NCI-H510A treated with DMSO at 0.1 percent for 48 hours (cell line): ENCODE measurements around the gene MAGIX.

Experiments used
- DNase-seq: peaks from one replicate; lab custom pipeline; 2025; lab: John Stamatoyannopoulos, UW

MAGIX gene

DNA sequence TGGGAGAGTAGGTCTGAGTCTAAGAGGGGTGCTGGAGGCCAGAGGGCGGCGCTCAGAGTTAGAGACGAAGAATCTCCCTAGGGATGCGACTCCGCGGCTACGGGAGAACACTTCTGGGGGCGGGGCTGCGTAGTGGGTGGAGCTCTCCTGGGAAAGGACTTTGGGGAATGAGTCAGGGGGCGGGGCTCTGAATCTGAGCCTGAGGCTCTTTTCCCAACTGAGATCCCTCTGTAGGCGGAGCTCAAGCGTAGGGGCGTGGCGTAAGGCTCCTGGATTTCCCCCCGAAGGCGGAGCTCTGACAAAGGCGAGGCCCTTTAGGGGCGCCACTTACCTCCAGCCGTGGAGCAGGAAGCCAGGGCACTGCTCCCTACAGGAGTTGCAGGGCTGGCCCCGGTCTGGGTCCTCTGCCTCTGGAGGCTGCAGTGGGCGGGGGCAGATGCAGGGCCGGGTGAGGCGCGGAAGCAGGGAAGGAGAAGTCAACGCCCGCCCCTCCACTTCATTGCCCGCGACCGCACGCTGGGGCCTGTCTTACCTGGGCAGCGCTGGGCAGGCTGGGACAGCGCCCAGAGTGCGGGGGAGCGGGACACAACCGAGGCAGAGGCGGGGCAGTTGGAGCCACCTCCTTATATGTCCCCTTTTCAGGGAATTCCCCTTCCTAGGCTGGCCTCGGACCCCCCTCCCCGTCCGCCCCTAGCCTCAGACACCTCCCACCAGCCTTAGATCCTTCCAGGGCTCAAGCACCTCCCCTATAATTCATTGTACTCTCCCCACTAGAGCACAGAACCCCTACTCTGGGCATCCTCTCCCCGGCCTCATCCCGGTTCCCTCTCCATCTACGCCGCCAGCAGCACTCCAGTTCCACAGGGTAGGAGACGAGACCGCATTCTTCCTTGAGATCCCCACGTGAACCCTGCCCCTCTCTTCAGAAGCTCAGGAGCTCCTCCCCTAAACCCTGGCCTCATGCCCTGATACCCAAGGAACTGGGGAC is 22.0 kb downstream of the MAGIX start:
- no peak for DNase-seq

DNA sequence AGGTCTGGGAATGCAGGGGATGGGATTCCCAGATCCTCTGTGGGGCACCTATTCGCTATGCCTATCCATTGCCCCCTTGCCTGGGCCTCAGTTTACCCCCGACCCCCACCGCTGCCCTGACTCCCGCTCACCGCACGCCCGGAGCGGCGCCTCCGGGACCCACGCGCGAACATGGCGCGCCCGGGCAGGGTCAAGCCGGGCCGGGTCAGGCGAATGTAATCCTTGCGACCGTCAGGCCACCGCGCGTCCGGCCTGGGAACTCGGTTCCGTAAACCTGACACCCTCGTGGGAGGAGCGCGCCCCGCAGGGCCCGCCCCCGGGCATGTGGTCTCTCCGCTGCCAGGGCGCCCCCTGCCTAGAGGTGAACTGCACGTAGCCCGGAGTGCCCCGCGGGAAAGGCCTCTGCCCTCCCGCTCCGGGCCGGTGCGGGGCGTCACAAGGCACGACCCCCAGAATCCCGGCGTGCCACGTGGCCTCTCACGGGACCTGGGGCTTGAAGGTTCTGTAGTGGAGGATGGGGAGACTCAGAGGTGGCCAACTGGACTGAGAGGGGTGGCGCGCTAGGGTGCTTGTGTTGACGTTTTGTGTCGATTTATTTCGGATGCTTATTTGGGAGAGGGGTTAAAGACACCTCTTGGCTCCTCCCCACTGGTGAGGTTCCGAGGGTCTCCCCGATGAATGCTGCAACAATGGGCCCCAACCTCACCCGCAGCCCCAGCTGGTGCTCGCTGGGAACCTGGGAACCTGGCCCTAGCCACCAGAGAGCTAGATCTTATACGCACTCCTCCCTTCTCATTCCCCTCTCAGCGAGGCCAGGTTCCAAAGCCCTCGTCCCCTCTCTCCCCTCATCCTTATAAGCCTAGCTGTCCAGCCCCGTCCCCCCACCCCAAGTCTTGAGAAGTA is 23.8 kb downstream of the MAGIX start, which contains the start of gene PRICKLE3:
Gene PRICKLE3, minus strand, starts transcription at position 249 of the 903 bp plus-strand sequence. Its CDS starts 76 bp downstream, at position 173.
- peak; percentile 71 for DNase-seq

DNA sequence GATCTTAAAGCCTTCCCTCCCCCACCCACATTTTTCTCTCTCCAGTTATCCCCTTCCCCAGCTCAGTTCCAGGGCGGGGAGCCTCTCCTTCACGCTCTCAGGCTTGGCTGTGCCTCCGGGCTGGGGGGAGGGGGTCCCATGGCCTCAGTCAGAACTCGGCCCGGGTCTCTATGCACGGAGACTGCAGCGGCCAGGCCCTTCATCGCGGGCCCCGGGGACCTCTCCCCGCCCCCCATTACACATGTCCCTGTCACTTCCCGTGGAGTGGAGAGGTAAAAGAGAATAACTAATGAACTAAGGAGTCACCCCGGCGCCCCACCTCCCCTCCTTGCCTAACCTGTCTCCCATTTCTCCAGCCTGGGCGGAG is 24.5 kb downstream of the MAGIX start:
- DNase-seq, result no peak

DNA sequence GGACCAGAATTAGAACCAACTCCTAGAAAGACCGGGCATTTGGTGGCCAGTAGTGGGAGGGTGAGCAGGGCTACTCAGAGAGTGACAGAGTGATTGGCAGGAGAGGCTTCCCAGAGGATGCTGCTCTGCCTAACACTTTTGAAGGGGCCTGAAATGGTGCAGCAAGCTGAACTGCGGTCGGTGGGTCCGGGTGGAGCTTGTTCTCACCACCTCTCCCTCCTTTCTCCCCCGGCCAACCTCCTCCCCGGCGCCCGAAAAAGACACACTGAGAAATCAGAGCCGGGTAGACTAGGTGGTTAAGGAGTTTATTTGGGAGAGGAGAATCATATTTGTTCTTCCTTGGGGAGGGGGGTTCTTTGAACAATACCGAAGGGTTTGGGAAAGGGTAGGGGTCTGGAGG is 25.0 kb downstream of the MAGIX start:
- DNase-seq, result no peak

DNA sequence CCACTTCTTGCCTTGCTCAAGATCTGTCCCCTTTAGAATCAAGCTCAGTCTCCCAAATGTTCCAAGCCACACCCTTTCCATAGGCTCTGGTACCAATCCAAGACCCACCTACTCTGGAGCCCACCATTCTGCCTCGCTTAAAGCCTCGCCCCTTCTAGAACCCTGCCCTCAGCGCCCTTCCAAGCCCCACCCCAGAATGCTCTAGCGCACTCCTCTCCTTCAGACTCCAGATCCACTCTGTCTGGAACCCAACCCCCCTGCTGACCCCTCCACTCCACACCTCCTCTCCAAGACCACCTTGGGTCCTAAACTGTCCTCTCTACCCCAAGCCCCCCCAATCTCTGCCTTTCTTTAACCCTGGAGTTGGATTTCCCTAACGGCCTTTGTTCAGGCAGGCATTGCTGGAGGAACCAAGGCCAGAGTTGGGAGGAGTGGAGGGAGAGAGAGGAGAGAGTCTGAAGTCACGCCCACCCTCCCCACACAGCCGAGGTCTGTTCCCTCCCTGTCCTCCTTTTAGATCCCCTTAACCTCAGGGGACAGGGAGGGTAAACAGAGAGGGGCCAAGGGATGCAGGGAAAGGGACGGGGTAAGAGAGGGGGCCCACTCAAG is 26.0 kb downstream of the MAGIX start:
- DNase-seq, result no peak

DNA sequence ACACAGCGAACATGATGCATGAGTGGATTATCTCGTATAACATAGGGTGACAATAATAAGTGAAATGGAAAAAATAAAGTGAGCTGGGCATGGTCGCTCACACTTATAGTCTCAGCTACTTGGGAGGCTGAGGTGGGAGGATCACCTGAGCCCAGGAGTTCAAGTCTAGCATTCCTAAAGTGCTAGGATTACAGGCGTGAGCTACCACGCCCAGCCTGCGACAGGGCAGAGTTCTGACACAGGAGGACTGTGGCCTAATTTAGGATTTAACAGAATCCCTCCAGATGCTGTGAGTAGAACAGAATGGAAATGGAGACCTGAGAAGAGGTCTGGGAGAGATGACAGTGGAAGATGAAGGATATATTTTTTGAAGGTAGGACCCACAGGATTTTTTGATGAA is 27.0 kb downstream of the MAGIX start:
- no peak for DNase-seq

DNA sequence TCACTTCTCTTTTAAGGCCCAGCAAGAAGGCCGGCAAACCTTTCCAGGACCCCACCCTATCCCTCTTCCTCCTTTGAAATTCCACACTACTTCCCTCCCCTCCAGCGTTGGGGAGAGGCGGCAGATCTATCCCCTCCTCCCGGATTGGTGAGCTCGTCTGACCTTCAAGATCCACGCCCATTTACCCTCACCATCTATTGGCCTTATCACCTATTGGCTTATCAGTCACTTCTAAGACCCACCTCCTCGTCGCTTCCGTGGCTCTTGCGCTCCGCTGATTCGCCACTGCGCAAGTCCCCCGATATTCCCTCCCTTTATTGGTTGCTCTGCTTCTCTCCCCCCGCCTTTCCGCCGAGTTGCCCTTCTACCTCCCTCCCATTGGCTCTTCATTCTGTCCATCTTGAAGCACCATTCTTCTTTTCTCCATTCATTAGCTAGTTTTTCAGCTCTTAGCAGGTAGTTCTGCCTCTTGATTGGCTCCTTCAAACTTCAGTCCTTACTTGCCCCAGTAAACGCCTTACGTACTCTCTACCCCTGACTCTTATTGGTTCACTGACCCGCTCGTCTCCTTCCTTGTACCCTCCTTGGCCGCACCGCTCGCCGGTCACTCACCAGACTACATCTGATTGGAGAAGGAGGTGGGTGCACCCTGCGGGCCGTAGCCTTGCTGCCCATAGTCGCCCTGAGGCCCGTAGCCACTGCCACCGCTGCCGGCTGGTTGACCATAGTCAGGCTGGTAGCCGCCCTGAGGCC is 28.4 kb downstream of the MAGIX start:
- peak; percentile 100 for DNase-seq

DNA sequence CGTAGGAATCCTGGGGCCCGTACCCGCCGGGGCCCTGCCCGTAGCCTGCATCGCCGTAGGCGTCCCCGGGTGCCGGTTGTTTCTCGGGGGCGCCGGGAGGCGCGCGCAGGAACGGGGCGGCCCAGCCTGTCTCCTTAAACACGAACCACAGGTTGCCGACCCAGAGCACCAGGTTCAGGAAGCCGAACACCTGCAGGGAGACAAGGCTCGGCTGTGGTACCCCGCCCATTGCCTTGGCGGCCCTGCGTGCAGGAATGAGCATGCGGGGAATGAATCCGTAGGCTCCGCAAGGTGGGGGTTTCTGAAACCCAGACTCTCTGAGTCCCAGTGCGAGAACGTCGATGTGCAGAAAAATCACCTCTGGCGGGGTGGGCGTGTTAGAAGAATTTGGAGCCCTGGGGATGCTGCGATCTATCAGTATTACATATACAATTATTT is 29.0 kb downstream of the MAGIX start:
- no peak for DNase-seq

DNA sequence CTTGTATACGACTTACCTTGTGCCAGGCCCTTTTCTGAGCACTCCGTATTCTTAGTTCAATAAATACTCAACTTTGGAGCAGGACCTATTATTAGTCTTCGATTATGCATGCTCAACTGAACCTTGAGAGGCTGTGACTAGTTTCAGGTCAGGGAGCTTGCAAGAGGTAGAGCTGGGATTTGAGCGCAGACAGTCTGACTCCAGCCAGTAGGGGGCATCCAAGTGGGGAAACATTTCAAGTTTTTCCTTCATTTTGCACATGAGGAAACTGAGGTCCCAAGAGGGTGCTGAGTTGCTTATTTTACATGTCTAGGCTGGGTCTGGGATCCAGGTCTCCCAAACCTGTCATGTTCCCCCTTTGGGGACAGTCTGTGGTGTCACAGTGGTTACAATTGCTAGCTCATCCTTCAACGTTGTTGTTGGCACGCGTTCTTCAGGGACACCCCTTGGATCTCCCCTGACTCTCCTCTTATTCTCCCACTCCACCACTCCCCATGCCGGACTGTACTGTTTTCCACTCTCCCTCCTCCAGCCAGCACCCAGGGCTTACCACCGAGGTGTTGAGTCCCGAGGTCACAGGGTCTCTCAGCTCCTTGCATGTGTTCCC is 30.3 kb downstream of the MAGIX start:
- peak; percentile 15 for DNase-seq

DNA sequence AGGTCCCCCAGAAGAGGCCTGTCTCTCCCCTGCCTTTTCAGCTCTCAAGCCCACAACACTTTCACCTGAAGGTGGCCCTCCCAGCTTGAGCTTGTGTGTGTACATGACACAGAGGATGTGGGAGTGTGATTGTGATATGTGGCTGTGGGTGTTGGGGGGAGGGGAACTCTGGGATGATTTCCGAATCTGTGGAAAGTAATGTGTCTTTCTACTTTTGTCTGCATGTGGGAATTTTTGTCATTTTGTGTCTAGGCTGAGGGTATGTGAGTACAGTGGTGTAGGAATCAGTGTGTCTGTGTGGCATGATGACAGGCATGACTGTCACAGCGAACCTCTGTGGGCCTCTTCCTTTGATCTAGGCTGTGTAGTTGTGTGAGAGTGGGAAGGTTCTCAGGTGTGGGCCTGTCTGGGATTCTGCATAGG is 31.0 kb downstream of the MAGIX start:
- DNase-seq, result no peak

DNA sequence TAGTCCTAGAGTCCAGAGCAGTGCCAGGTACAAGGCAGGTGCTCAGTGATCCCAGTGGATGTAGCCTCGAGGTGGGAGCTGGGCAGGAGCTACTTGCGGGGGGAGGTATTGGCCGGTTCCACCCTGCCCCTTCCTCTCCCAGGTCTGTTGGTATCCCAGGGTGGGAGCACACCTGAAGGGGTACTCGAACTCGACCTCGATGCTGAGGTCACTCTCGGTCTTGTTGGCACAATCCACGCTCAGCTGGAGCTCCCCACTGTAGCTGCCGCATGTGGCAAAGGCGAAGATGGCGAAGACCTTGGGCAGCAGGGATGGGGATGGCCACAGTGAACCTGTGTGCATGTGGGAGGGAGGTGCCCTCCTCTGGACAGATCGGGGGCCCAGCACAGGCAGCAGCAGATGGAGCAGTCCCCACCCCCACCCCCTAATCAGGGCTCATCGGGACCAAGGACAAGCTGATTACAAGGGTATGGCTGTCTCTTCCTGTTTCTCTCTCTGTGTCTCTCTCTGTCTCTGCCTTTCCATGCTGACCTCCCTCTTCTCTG is 35.1 kb downstream of the MAGIX start:
- no peak for DNase-seq

DNA sequence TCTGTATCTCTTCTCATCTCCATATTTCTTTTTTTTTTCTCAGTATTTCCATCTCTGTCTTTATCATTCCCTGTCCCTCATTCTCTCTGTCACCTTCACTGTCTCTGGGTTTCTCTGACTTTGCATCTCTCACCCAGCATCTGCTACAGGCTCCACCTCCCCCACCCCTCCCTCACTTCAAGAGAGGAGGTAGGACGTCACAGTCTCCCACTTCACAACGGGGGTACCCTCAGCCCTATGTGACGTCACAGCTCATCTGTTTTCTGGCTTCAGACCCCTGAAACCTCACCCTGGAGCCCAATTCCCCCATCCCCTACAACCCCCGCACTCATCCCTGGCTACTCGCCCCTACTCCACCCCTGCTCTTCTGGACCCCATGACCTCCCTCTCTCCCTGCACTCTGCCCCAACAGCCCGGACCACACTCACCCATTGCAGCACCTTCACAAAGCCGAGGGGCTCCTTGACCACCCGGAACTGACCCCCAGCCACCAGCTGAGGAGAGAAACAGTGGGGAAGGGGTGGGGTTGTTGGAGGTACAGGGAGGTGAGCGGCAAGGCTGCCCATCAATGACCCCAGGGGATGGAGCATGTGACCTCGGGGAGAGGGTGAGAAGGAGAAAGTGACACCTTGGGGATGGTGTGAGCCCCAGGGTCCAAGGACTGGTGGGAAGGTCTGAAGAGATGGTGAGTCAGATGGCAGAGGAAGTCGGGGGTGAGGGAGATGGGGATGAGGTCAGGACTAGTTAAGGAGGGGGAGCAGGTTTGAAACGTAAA is 36.2 kb downstream of the MAGIX start:
- no peak for DNase-seq

DNA sequence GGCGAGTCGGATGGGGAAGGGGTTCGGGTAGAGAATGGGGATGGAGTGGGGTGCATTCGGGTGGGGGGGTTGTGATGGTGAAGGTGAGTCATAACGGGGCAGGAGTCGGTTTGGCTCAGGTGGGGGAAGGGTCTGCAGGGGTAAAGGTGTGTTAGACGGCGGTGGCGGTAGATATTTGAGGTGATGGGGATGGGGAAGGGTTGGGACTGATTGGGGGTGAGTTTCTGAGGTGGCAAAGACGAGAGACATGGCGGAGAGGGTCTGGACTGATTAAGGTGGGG is 36.7 kb downstream of the MAGIX start:
- no peak for DNase-seq

DNA sequence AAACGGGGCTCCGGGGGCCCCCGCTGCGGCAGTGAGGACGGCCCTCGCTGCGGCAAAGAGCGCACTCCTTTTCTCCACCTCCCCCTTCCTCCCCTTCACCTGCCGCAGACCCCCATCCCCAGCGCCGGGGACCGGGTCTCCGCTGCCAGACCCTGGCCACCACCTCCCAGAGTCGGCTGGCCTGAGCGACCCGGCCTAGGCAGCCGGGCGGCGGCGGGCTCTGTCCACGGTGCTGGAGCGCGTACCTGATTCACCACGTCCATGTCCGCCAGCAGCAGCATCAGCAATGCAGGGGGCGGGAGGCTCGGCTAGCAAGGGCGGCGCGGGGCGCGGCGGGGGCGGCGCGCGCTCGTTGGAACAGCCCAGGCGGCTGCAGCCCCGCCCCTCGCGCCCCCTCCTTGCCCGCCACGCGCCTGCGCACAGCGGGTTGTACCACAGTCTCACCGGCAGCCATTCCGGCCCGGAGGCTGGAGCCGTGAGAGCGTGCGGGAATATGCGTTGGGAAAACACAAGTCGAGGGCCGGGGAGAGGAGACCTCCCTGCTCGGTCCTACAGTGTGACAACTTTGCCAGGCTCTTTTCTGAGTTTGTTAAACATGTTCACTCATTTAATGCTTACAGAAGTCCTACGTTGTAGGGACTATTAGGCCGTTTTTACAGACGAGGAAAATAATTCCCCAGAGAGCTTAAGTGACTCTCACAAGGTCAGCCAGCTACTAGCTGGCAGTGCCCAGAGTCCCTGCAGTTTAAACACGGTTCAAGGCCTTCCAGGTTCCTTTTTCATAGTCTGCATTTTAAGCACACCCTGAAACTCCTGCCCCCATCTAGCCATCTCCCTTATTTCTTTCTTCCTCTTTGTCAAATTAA is 37.6 kb downstream of the MAGIX start, which contains the start of gene SYP:
Gene SYP, minus strand, starts transcription at position 288 of the 866 bp plus-strand sequence. Its CDS starts 7 bp downstream, at position 281.
- peak; percentile 68 for DNase-seq

DNA sequence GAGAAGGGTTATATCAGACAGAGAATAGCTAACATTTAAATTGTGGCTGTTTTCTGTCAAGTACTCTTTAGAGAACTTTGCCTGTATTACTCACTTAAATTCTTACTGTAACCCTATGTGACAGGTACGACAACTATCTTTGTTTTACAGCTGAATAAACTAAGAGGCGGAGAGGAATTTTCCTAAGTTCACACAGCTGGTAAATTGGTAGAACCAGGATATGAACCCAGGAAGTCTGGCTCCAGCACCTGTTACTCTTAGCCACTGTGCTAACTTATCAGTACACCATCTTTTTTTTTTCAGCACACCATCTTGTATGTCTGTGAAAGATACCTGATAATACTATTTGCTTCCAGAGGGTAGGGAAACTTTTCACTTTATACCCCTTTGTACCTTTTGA is 39.5 kb downstream of the MAGIX start:
- DNase-seq, result no peak

DNA sequence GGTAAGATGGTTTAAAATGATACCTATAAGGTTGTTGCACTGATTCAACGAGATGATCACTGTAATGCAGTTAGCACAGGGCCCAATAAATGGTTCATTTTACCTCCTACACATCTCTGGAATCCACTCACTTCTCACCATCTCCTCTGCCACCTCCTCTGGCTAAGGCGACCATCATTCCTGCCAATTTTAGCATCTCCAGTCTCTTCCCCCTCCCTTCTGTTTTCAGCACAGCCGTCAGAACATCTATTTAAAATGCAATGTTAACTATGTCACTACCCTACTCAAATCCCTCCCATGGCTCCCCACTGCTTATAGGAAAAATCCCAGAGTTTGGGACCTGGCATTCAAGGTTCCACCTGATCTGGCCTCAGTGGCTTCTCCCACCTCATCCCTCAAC is 41.0 kb downstream of the MAGIX start:
- no peak for DNase-seq

DNA sequence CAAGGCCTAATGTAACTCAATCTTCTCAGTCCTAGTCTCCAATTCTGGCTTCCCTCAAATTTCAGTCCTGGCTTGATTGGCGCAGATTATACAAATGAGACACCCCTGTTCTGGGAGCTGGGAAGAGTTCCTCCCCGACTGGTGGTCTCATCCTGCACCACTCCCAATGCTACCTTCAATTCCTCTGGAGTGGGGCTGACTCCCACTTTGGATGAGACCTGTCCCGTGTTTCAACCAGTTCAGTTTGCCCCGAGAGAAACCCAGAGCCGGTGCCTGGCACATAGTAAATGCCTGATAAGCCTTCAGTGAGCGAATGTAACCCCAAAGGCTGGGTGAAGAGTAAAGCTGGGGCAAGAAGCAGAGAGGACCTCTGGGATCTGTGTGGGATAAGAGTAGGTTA is 41.5 kb downstream of the MAGIX start:
- DNase-seq, result no peak

DNA sequence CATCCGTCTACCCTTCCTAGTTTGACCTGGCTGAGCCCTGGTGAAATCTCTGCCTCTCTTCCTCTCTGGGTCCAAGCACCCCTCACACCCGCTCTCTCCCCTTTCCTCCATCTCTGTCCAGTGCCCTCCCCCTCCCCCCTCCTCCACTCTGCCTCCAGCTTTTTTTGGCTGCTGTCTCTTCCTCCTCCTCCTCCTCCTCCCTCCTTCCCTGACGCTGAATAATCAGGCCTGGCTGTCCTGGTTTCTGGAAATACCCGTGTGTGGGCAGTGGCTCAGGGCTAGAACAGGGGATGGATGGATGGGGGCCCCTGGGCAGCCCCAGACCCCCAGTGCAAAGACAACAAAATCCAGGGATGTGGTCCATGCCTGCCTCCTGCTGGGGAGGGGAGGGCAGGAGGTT is 42.2 kb downstream of the MAGIX start:
- DNase-seq, result no peak

DNA sequence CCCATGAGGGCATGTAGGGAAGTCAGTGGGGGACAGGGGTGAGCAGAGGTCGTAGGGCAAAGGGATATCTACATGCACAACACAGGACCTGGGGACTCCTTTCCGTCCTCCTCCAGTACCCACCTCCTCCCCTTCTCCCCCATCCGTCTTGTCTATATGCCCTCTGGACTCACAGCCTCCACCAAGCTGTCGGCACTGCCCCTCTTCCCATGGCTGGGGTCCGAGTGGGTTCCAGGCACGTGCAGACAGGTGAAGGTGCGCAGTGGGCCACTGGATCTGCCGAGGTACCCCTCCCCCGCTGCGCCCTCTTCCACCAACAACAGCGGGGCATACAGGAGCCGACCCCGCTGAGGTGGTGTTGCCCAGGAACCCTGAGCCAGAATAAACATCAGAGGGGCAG is 42.9 kb downstream of the MAGIX start:
- DNase-seq, result no peak
